B cell (primary cell): ENCODE results near the gene TAS1R2. TPM values are rescaled to one million over a fixed set of nuclear protein-coding genes. Genes with fewer than 3 reads are reported as not detected.

Experiments used
- ATAC-seq: fragments of 200-7000 bp; cut with Tn5 transposase; one replicate; pipeline ENCODE4 v1.10.0; 2021; ENCODE audit warnings: low read depth, mild to moderate bottlenecking, moderate number of reproducible peaks, moderate library complexity
- CTCF ChIA-PET: fragments of 350-600 bp; sonication (Branson Sonifier 250); formaldehyde crosslinking; loops from one replicate; lab custom pipeline; 2021; ENCODE audit warnings: antibody characterized with exemption, inconsistent platforms; lab: Charles Lee
- POLR2A ChIA-PET: fragments of 350-600 bp; sonication (Branson Sonifier 250); formaldehyde crosslinking; loops from one replicate; lab custom pipeline; 2021; ENCODE audit warnings: antibody characterized with exemption; lab: Charles Lee
- DNase-seq: peaks from one replicate; pipeline ENCODE4 v3.0.0; 2013
- H2AFZ ChIP-seq: 2 replicates; pipeline ENCODE4 v1.6.1; 2012; ENCODE audit warnings: mild to moderate bottlenecking, low read depth, low read length; ENCODE audit not compliant: insufficient read depth, poor library complexity, severe bottlenecking
- H3K27ac ChIP-seq, 2 donors: 1 replicate in 1 of 2; 2 replicates in 1 of 2; pipeline ENCODE4 v1.5.1; 2012 to 2013; ENCODE audit warnings: low read length in 2 of 2, mild to moderate bottlenecking in 2 of 2, moderate library complexity in 1 of 2
- H3K27me3 ChIP-seq, 4 experiments: fragments of 200-600 bp in 1 of 4; sonication (generic) in 1 of 4; replicated peaks in 1 of 4; 1 replicate in 2 of 4; 2 replicates in 2 of 4; pipeline versions ENCODE4 v1.6.1 to v1.7.0; 2013 to 2016; ENCODE audit warnings: low read length in 3 of 4, mild to moderate bottlenecking in 2 of 4, mixed read lengths in 1 of 4, moderate library complexity in 1 of 4; ENCODE audit not compliant: insufficient read depth in 4 of 4, control insufficient read depth in 3 of 4; ENCODE audit errors: control extremely low read depth in 1 of 4
- H3K36me3 ChIP-seq, 2 experiments: replicated peaks in 1 of 2; 1 replicate in 1 of 2; 2 replicates in 1 of 2; pipeline versions ENCODE4 v1.6.1 to v1.7.1; 2013; ENCODE audit warnings: low read length in 1 of 2; ENCODE audit not compliant: insufficient read depth in 2 of 2, control insufficient read depth in 1 of 2; ENCODE audit errors: control extremely low read depth in 1 of 2, extremely low read depth in 1 of 2
- H3K4me1 ChIP-seq, 2 donors: fragments of 200-600 bp in 1 of 2; sonication (generic) in 1 of 2; 1 replicate in 1 of 2; 2 replicates in 1 of 2; pipeline versions ENCODE4 v1.5.1 to v1.6.1; 2013 to 2017; ENCODE audit warnings: low read length in 2 of 2; ENCODE audit not compliant: control insufficient read depth in 2 of 2, insufficient read depth in 2 of 2
- H3K4me2 ChIP-seq: replicated peaks from 2 replicates; pipeline ENCODE3; 2012; ENCODE audit warnings: mild to moderate bottlenecking, low read depth, low read length; ENCODE audit not compliant: poor library complexity, severe bottlenecking
- H3K4me3 ChIP-seq, 5 experiments: fragments of 200-600 bp in 1 of 5; sonication (generic) in 1 of 5; 1 replicate in 3 of 5; 2 replicates in 2 of 5; pipeline versions ENCODE4 v1.5.1 to v1.7.0; 2011 to 2016; ENCODE audit warnings: low read length in 4 of 5, mild to moderate bottlenecking in 4 of 5, low read depth in 2 of 5, control low read depth in 1 of 5, moderate library complexity in 1 of 5; ENCODE audit not compliant: insufficient read depth in 1 of 5; ENCODE audit errors: control extremely low read depth in 1 of 5, extremely low read depth in 1 of 5
- H3K79me2 ChIP-seq: fragments of 200-600 bp; sonication (generic); one replicate; pipeline ENCODE4 v1.6.0; 2016; ENCODE audit warnings: low read length; ENCODE audit not compliant: control insufficient read depth, insufficient read depth
- H3K9ac ChIP-seq: fragments of 200-600 bp; sonication (generic); 2 replicates; pipeline ENCODE4 v1.6.1; 2017; ENCODE audit warnings: mild to moderate bottlenecking, low read length, moderate library complexity
- H3K9me3 ChIP-seq, 3 donors: one replicate each; pipeline versions ENCODE4 v1.6.1 to v1.7.1; 2013; ENCODE audit warnings: low read length in 2 of 3; ENCODE audit not compliant: control insufficient read depth in 2 of 3, insufficient read depth in 1 of 3; ENCODE audit errors: control extremely low read depth in 1 of 3
- H4K20me1 ChIP-seq: 2 replicates; pipeline ENCODE4 v1.6.0; 2012; ENCODE audit warnings: mild to moderate bottlenecking, low read length; ENCODE audit not compliant: insufficient read depth, control insufficient read depth, poor library complexity, severe bottlenecking
- H3K27ac Mint-ChIP-seq: one replicate; pipeline ENCODE4 v1.8.0; 2021; ENCODE audit warnings: mixed read lengths
- H3K27me3 Mint-ChIP-seq: one replicate; pipeline ENCODE4 v1.8.0; 2021; ENCODE audit warnings: mixed read lengths
- H3K4me1 Mint-ChIP-seq: one replicate; pipeline ENCODE4 v1.8.0; 2021; ENCODE audit warnings: mixed read lengths
- H3K4me3 Mint-ChIP-seq: one replicate; pipeline ENCODE4 v1.8.0; 2021; ENCODE audit warnings: mixed read lengths
- H3K9me3 Mint-ChIP-seq: one replicate; pipeline ENCODE4 v1.8.0; 2022; ENCODE audit warnings: mixed read lengths; ENCODE audit not compliant: insufficient read depth
- CTCF ChIP-seq: fragments of 200-600 bp; IDR thresholded peaks from one replicate; pipeline ENCODE4 v1.8.0; 2022; ENCODE audit warnings: antibody characterized with exemption, mild to moderate bottlenecking
- EZH2 ChIP-seq: IDR thresholded peaks from 2 replicates; pipeline ENCODE4 v1.6.1; 2012; ENCODE audit warnings: borderline replicate concordance, low read depth, mild to moderate bottlenecking, moderate library complexity, low read length; ENCODE audit not compliant: insufficient read depth, poor library complexity, severe bottlenecking
- WGBS: methylation state at CpG from one replicate; pipeline ENCODE4 v1.1.5; 2013; ENCODE audit warnings: missing lambda C conversion rate; ENCODE audit not compliant: insufficient coverage; 5-methylcytosine and 5-hydroxymethylcytosine counted together
- intact Hi-C: fragments of 100-400 bp; cut with micrococcal nuclease; formaldehyde crosslinking; loops from one replicate; pipeline ENCODE4 v1.10.0; 2022
- polyA plus RNA-seq: library from polyadenylated mRNA; depleted of rRNA; stranded (reverse); fragments of >200 nt; gene quantifications from 2 replicates; pipeline ENCODE4 v1.2.3, GENCODE V29; 2012
- total RNA-seq, 2 donors: library from RNA; stranded (reverse); fragments of 120-200 nt in 1 of 2; gene quantifications; 1 replicate in 1 of 2; 2 replicates in 1 of 2; pipeline versions ENCODE4 v1.2.3 to v1.2.4, GENCODE V29; 2013 to 2022

Gene TAS1R2
- total and polyA plus RNA-seq, 2 donors (not counting 1 experiment from before 2014, with no cell fraction given) = not detected

GRCh38 chr1:18903291-18903756 lies 43.9 kb upstream of the TAS1R2 start:
- WGBS = 65% methylated on average over 3 of the region's 8 CpGs
- no peak for ATAC-seq

More at GRCh38 chr1:18903291-18903756, 43.9 kb upstream of the TAS1R2 start:
- Histone ChIP-seq H3K79me2 (peaks cover 16% of the 10 kb centered on the region), H3K4me1 (peaks cover 24 to 37% of the 10 kb centered on the region in 2 donors), H3K4me2 (peak overlapping the region; percentile 99), H3K27me3 (no peaks in the 10 kb centered on the region), H3K9me3 (no peaks in the 10 kb centered on the region), H3K36me3 (no peaks in the 10 kb centered on the region), H3K4me3 (peak overlapping the region; percentile 39 to 85 (median 71)), H4K20me1 (peaks cover 6% of the 10 kb centered on the region), H3K27ac (peak overlapping the region; percentile 85 to 89), H3K9ac (peak overlapping the region; percentile 81), H2AFZ (peak overlapping the region; percentile 84)
- ChIA-PET POLR2A (interaction anchor here (0.6 to 1.8 kb wide), 4 partner anchors 24 to 1697 kb away, joined by 7 to 10 read pairs (median 9); partner anchors contain the start of gene IFFO2), CTCF (interaction anchor here (0.7 to 8.8 kb wide), 10 partner anchors 9 to 71 kb away, joined by 3 to 194 read pairs (median 7); partner anchors contain the start of gene IFFO2)
- Mint-ChIP-seq H3K27ac (peak overlapping the region; percentile 98), H3K27me3 (no peaks in the 10 kb centered on the region), H3K4me1 (peaks cover 31% of the 10 kb centered on the region), H3K4me3 (peak overlapping the region; percentile 88), H3K9me3 (no peaks in the 10 kb centered on the region)
- intact Hi-C loops = loop anchor here (2.0 kb wide), 1 partner anchor 23 kb away; no protein-coding TSS in a partner anchor
- TF ChIP-seq CTCF (no peak), EZH2 (no peak)
- no peak for DNase-seq
